Activated CD8-positive, alpha-beta memory T cell treated with anti-CD3 and anti-CD28 coated beads, Interleukin-2, amount 10 ng/mL, durations not matched to agents 7 days and 5 days (primary cell): Measurements from ENCODE around the gene TTLL11. TPM values are rescaled to one million over a fixed set of nuclear protein-coding genes. Genes with fewer than 3 reads are reported as not detected.
"Not testable (repeated sequence)": the region's sequence is repeated elsewhere in the genome, so short reads cannot be mapped to it uniquely, and the experiment has no call there.

Experiments
- ATAC-seq: fragments of 150-1000 bp; cut with Tn5 transposase; one replicate; pipeline ENCODE4 v1.10.0; 2021; ENCODE audit warnings: moderate library complexity
- CTCF ChIA-PET: fragments of 350-600 bp; sonication (Branson Sonifier 250); formaldehyde crosslinking; loops from one replicate; lab custom pipeline; 2021; ENCODE audit warnings: antibody characterized with exemption; lab: Charles Lee
- DNase-seq: peaks from one replicate; pipeline ENCODE4 v3.0.0-alpha.2; 2020
- H3K27ac Mint-ChIP-seq: one replicate; pipeline ENCODE4 v1.8.0; 2021; ENCODE audit warnings: mild to moderate bottlenecking, mixed read lengths
- H3K27me3 Mint-ChIP-seq: one replicate; pipeline ENCODE4 v1.8.0; 2021; ENCODE audit warnings: mixed read lengths
- H3K36me3 Mint-ChIP-seq: one replicate; pipeline ENCODE4 v1.8.0; 2021; ENCODE audit warnings: mild to moderate bottlenecking, mixed read lengths
- H3K4me1 Mint-ChIP-seq: one replicate; pipeline ENCODE4 v1.8.0; 2021; ENCODE audit warnings: mixed read lengths
- H3K4me3 Mint-ChIP-seq: one replicate; pipeline ENCODE4 v1.8.0; 2021; ENCODE audit warnings: mild to moderate bottlenecking, moderate library complexity, mixed read lengths
- H3K9me3 Mint-ChIP-seq: one replicate; pipeline ENCODE4 v1.8.0; 2022; ENCODE audit warnings: low read depth, mixed read lengths
- total RNA-seq, 2 experiments: library from RNA; stranded (reverse); gene quantifications; one replicate each; pipeline ENCODE4 v1.2.3, GENCODE V29; 2021

TTLL11 gene
- total RNA-seq, 2 experiments from 2014 or later, result 2.2 to 2.5 TPM

DNA sequence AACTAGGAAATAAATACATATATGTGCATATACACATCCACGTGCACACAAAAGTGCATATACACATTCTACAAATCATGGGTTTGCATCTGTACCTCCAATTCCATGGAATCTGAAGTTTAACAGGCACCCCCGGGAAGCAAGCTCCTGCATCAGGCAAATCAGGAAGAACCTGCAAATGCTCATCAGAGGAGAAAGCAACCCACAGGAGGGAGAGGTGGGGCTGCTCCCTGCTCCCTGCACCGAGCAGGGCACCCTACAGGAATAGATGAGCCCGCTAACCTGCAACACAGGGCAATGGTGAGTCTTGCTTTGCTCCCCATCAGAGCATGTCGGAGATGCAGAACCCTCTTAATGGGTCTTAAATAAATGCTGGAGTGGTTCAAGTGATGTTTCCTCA lies 290.4 kb downstream of the TTLL11 start:
- CTCF ChIA-PET, result interaction anchor here (0.8 kb wide), 1 partner anchor 11 kb away, joined by 3 read pairs; no protein-coding TSS in a partner anchor
- Mint-ChIP-seq H3K9me3 (peaks cover 2% of the 10 kb centered on the region), H3K36me3 (peaks cover 1% of the 10 kb centered on the region), H3K4me3 (no peak overlapping the region), H3K27ac (no peak overlapping the region), H3K27me3 (peaks cover 33% of the 10 kb centered on the region), H3K4me1 (no peaks in the 10 kb centered on the region)
- ATAC-seq, result no peak
- no peak for DNase-seq

- Mint-ChIP-seq H3K4me1 (no peaks in the 10 kb centered on the region), H3K4me3 (no peak overlapping the region), H3K36me3 (peaks cover 1% of the 10 kb centered on the region), H3K27me3 (peaks cover 41% of the 10 kb centered on the region), H3K27ac (no peak overlapping the region), H3K9me3 (peaks cover 2% of the 10 kb centered on the region)
- DNase-seq, result no peak
- CTCF ChIA-PET, result no interaction called here
- ATAC-seq, result no peak
Observed at GRCh38 chr9:121801579-121801978, 291.5 kb downstream of the TTLL11 start.

GRCh38 chr9:121800376-121800775 lies 292.7 kb downstream of the TTLL11 start:
- CTCF ChIA-PET, result no interaction called here
- Mint-ChIP-seq H3K27ac (no peak overlapping the region), H3K4me1 (no peaks in the 10 kb centered on the region), H3K9me3 (peaks cover 2% of the 10 kb centered on the region), H3K36me3 (peaks cover 1% of the 10 kb centered on the region), H3K4me3 (no peak overlapping the region), H3K27me3 (peaks cover 41% of the 10 kb centered on the region)
- ATAC-seq (no peak), DNase-seq (no peak)

DNA sequence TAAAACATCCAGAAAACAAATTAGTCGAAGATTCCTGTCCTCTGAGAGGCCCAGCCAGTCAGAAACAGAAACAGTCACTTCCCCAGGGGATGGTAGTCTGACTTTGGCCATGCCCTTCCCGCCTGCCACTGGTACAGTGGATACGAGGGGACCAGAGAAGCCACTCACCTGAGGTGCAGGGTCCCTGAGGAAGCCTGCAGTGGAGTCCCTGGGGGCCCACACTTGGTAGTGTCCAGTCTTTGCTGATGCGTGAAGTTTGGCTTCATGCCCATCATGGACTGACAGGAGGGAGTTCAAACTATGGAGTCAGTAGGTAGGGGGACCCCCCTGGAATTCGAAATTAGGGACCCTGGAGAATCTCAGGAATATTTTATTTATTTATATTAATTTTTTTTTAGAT lies 294.2 kb downstream of the TTLL11 start:
- Mint-ChIP-seq H3K4me3 (no peak overlapping the region), H3K27me3 (peaks cover 29% of the 10 kb centered on the region), H3K27ac (no peak overlapping the region), H3K36me3 (no peaks in the 10 kb centered on the region), H3K9me3 (no peaks in the 10 kb centered on the region), H3K4me1 (no peaks in the 10 kb centered on the region)
- no peak for DNase-seq
- CTCF ChIA-PET, result no interaction called here
- ATAC-seq, result no peak

GRCh38 chr9:121797081-121797480 lies 296.0 kb downstream of the TTLL11 start:
- Mint-ChIP-seq H3K4me3 (no peak overlapping the region), H3K27me3 (peaks cover 24% of the 10 kb centered on the region), H3K9me3 (no peaks in the 10 kb centered on the region), H3K36me3 (no peaks in the 10 kb centered on the region), H3K27ac (no peak overlapping the region), H3K4me1 (no peaks in the 10 kb centered on the region)
- DNase-seq (no peak), ATAC-seq (no peak)
- CTCF ChIA-PET, result no interaction called here

GRCh38 chr9:121794334-121794733 lies 298.8 kb downstream of the TTLL11 start:
- peaks cover 13% of the 10 kb centered on the region for H3K27me3 Mint-ChIP-seq
- DNase-seq, H3K36me3 Mint-ChIP-seq, H3K27ac Mint-ChIP-seq, H3K4me1 Mint-ChIP-seq, ATAC-seq, H3K4me3 Mint-ChIP-seq, CTCF ChIA-PET, H3K9me3 Mint-ChIP-seq: not testable (repeated sequence)

DNA sequence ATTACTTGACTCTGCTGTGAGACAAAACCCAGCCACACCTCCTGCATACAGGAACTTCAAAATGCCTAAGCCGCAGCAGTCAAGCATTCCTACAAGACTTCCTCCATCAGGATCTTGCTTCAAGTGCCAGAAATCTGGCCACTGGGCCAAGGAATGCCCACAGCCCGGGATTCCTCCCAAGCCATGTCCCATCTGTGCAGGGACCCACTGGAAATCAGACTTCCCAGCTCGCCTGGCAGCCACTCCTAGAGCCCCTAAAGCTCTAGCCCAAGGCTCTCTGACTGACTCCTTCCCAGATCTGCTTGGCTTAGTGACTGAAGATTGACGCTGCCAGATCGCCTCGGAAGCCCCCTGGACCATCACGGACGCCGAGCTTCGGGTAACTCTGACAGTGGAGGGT lies 300.6 kb downstream of the TTLL11 start:
- H3K4me3 Mint-ChIP-seq, DNase-seq, H3K4me1 Mint-ChIP-seq, ATAC-seq, CTCF ChIA-PET, H3K27ac Mint-ChIP-seq, H3K36me3 Mint-ChIP-seq, H3K9me3 Mint-ChIP-seq: not testable (repeated sequence)
- H3K27me3 Mint-ChIP-seq, result peaks cover 17% of the 10 kb centered on the region

GRCh38 chr9:121790841-121791240 lies 302.3 kb downstream of the TTLL11 start:
- ATAC-seq, result no peak
- H3K4me3 Mint-ChIP-seq, result no peak overlapping the region
- no peak for DNase-seq
- H3K27me3 Mint-ChIP-seq, result peaks cover 15% of the 10 kb centered on the region
- CTCF ChIA-PET, result no interaction called here
- H3K27ac Mint-ChIP-seq, result no peak overlapping the region
- no peaks in the 10 kb centered on the region for H3K4me1 Mint-ChIP-seq
- H3K36me3 Mint-ChIP-seq, result no peaks in the 10 kb centered on the region
- H3K9me3 Mint-ChIP-seq, result no peaks in the 10 kb centered on the region

GRCh38 chr9:121788686-121789366 lies 304.3 kb downstream of the TTLL11 start:
- CTCF ChIA-PET, result interaction anchor here (0.6 kb wide), 1 partner anchor 218 kb away, joined by 3 read pairs; no protein-coding TSS in a partner anchor
- peaks cover 6% of the 10 kb centered on the region for H3K4me1 Mint-ChIP-seq
- H3K4me3 Mint-ChIP-seq, result no peak overlapping the region
- H3K36me3 Mint-ChIP-seq, result no peaks in the 10 kb centered on the region
- ATAC-seq, result no peak
- H3K9me3 Mint-ChIP-seq, result no peaks in the 10 kb centered on the region
- no peak overlapping the region for H3K27ac Mint-ChIP-seq
- peaks cover 15% of the 10 kb centered on the region for H3K27me3 Mint-ChIP-seq
- DNase-seq, result no peak

- DNase-seq (no peak), ATAC-seq (no peak)
- Mint-ChIP-seq H3K4me1 (peaks cover 8% of the 10 kb centered on the region), H3K27me3 (peaks cover 15% of the 10 kb centered on the region), H3K27ac (no peak overlapping the region), H3K9me3 (no peaks in the 10 kb centered on the region), H3K4me3 (no peak overlapping the region), H3K36me3 (no peaks in the 10 kb centered on the region)
- CTCF ChIA-PET, result no interaction called here
Observed at GRCh38 chr9:121786998-121787422, 306.1 kb downstream of the TTLL11 start.

- Mint-ChIP-seq H3K36me3 (no peaks in the 10 kb centered on the region), H3K4me1 (peaks cover 8% of the 10 kb centered on the region), H3K27me3 (peaks cover 15% of the 10 kb centered on the region), H3K27ac (no peak overlapping the region), H3K9me3 (no peaks in the 10 kb centered on the region), H3K4me3 (no peak overlapping the region)
- CTCF ChIA-PET, result no interaction called here
- ATAC-seq, result no peak
- no peak for DNase-seq
Observed at GRCh38 chr9:121786543-121786948, 306.6 kb downstream of the TTLL11 start.

DNA sequence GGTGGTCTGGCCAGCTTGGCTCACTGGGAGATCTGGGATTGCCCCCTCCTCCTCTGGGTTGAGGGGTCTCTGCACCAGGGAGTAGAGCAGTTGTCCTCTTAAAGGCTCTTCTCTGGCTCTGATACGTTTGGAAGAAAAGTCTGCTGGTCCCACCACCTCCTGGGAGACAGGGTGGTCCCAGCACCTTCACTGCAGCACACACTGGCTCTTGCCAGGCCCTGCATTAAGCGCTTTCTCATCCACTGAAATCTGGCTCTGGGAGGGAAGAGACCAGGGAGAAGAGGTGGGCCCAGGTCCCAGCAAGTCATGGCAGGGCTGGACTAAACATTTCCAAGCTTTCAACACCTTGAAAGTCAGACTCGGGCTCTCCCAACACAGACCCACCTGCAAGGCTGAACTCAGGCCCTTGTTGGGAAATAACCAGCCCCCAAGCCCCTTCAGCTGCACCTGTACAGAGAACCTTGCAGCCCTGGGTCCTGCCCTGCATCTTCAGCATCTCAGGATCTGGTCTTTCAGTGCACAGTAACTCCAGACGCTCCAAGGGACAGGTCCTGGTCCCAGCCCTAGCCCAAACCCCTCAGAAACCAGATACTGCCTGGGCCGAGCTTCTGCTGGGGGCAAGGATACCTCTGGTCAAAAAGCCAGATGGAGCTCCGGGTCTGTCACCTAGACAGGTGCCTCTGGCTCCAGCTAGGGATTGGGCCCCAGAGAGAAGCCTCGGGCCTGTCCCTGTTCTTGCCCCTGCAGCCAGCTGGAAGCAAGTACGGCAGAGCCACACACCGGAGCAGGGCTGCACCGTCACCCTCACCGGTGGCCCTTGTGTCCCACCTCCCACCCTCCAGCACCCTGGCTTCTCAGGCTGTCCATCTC lies 307.2 kb downstream of the TTLL11 start:
- H3K9me3 Mint-ChIP-seq, result no peaks in the 10 kb centered on the region
- no peak overlapping the region for H3K4me3 Mint-ChIP-seq
- ATAC-seq, result no peak
- no peaks in the 10 kb centered on the region for H3K36me3 Mint-ChIP-seq
- no peak for DNase-seq
- CTCF ChIA-PET, result interaction anchor here (0.9 kb wide), 1 partner anchor 21 kb away, joined by 4 read pairs; no protein-coding TSS in a partner anchor
- H3K27ac Mint-ChIP-seq, result no peak overlapping the region
- peaks cover 8% of the 10 kb centered on the region for H3K4me1 Mint-ChIP-seq
- H3K27me3 Mint-ChIP-seq, result peaks cover 19% of the 10 kb centered on the region

DNA sequence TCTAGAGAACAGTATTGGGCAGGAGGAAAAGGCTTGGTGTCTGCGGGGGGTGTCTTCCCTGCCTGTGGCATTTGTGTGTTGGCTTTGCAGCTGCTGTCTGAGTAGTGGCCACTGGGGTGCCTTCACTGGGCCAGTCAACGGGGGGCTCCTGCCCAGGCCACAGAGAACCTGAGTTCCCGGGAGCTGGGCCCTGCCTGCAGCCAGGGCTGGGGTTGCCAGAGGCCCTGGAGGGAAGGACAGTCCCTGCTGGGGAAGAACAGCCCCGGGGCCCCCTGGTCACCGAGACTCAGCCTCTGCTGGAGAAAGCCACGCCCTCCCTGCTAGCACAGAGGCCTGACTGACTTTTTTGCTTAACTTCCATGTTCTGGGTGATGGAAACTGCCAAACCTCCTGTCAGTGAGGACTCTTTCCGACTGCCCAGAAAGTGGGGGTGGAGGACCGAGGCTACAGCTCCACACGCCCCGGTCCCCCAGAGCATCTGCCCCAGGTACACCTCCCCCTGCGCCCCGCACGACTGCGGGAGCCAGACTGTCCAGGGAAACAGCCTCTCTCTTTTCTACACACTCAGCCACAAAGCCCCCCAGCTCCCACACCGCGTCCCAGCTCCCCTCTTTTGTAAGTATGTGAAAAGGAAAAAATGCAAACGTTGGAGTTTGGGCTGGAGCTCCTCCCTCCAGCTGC lies 308.2 kb downstream of the TTLL11 start:
- Mint-ChIP-seq H3K27me3 (peaks cover 22% of the 10 kb centered on the region), H3K36me3 (no peaks in the 10 kb centered on the region), H3K4me1 (peaks cover 8% of the 10 kb centered on the region), H3K4me3 (no peak overlapping the region), H3K27ac (no peak overlapping the region), H3K9me3 (no peaks in the 10 kb centered on the region)
- DNase-seq, result no peak
- no peak for ATAC-seq
- CTCF ChIA-PET, result interaction anchor here (0.9 to 1.2 kb wide), 2 partner anchors 20 to 98 kb away, joined by 3 to 4 read pairs; no protein-coding TSS in a partner anchor
